Ascending aorta (tissue), 2 donors: ENCODE measurements around the gene MGMT. TPM values are rescaled to one million over a fixed set of nuclear protein-coding genes. Genes with fewer than 3 reads are reported as not detected.

Source experiments
- DNase-seq, 2 donors: peaks; one replicate each; pipeline ENCODE4 v3.0.0-alpha.2; 2019; ENCODE audit warnings: low spot score in 2 of 2
- H3K27ac ChIP-seq, 2 donors: fragments of 200-600 bp; sonication (generic); one replicate each; pipeline ENCODE4 v1.5.1; 2016 to 2017; ENCODE audit warnings: mild to moderate bottlenecking in 1 of 2
- H3K27me3 ChIP-seq: fragments of 200-600 bp; sonication (generic); one replicate; pipeline ENCODE4 v1.5.1; 2017
- H3K36me3 ChIP-seq, 2 donors: fragments of 200-600 bp; sonication (generic); one replicate each; pipeline ENCODE4 v1.5.1; 2016
- H3K4me1 ChIP-seq, 2 donors: fragments of 200-600 bp; sonication (generic); one replicate each; pipeline ENCODE4 v1.5.1; 2016 to 2017; ENCODE audit warnings: mild to moderate bottlenecking in 1 of 2
- H3K4me3 ChIP-seq, 2 donors: fragments of 200-600 bp; sonication (generic); one replicate each; pipeline ENCODE4 v1.5.1; 2016 to 2017; ENCODE audit warnings: mild to moderate bottlenecking in 1 of 2
- H3K9me3 ChIP-seq, 2 donors: fragments of 200-600 bp; sonication (generic); one replicate each; pipeline ENCODE4 v1.5.1; 2016
- intact Hi-C: fragments of 100-400 bp; cut with DNase I; formaldehyde crosslinking; loops from one replicate; pipeline ENCODE4 v1.15.1; 2023
- total RNA-seq: library from RNA; depleted of rRNA; stranded (reverse); fragments of >200 nt; gene quantifications from one replicate; pipeline ENCODE4 v1.1.0, GENCODE V29; 2016
- TF ChIP-seq, protein P1 (sequence below), 3 experiments: fragments of 200-600 bp in 2 of 3; fragments of 450-650 bp in 1 of 3; sonication (generic) in 2 of 3; IDR thresholded peaks; one replicate each; pipeline ENCODE4 v1.5.1; 2016 to 2019; ENCODE audit warnings: antibody characterized with exemption in 3 of 3, mild to moderate bottlenecking in 1 of 3, moderate library complexity in 1 of 3

The MGMT gene
- total RNA-seq, 1 donor from 2014 or later = 7.0 TPM

DNA sequence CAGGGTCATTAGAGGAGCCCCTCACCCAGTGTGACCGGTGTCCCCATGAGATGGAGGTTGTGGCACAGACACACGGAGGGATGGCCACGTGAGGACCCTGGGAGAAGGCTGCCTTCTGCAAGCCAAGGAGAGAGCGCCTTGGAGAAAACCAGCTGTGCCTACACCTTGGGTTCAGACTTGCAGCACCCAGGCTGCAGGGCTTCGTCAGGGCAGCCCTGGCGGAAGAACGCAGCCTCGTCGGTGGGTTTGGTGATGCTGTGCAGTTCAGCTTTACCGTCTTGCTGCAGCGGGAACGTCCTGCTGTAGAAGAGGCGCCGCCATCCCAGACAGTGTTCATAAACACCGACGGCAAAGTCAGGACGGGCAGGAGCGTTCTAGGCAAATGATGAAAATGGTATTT, 89.3 kb downstream of the MGMT start:
- Histone ChIP-seq H3K27me3 (no peaks in the 10 kb centered on the region), H3K36me3 (no peaks in the 10 kb centered on the region), H3K4me1 (no peaks in the 10 kb centered on the region), H3K9me3 (no peaks in the 10 kb centered on the region), H3K4me3 (no peak overlapping the region), H3K27ac (no peak overlapping the region)
- intact Hi-C loops = no loop called here
- no peak for DNase-seq
- TF ChIP-seq, protein P1, sequence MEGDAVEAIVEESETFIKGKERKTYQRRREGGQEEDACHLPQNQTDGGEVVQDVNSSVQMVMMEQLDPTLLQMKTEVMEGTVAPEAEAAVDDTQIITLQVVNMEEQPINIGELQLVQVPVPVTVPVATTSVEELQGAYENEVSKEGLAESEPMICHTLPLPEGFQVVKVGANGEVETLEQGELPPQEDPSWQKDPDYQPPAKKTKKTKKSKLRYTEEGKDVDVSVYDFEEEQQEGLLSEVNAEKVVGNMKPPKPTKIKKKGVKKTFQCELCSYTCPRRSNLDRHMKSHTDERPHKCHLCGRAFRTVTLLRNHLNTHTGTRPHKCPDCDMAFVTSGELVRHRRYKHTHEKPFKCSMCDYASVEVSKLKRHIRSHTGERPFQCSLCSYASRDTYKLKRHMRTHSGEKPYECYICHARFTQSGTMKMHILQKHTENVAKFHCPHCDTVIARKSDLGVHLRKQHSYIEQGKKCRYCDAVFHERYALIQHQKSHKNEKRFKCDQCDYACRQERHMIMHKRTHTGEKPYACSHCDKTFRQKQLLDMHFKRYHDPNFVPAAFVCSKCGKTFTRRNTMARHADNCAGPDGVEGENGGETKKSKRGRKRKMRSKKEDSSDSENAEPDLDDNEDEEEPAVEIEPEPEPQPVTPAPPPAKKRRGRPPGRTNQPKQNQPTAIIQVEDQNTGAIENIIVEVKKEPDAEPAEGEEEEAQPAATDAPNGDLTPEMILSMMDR (IDR thresholded peaks at IDR 0.05) = no peak

DNA sequence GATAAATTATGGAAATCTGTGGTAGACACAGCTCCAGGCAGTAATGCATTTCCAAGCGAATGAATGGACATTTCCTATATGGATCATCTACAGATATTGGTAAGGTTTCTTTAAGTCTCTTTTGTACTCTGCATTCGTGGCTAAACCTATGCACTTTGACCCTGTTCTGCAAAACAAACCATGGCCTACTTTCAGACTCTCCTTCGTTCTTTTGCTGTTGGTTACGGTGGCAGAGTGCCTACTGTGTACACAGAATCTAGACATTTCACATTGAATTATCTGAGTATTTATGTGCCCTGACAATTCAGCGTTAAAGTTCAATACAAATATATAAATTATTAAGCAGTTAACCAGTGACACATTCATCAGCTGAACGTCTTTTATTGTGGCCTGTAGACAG, 93.3 kb downstream of the MGMT start:
- no peaks in the 10 kb centered on the region for H3K4me1 ChIP-seq
- H3K9me3 ChIP-seq = no peaks in the 10 kb centered on the region
- DNase-seq = no peak
- H3K27me3 ChIP-seq = no peaks in the 10 kb centered on the region
- no peak overlapping the region for H3K27ac ChIP-seq
- H3K4me3 ChIP-seq = no peak overlapping the region
- intact Hi-C loops = no loop called here
- TF ChIP-seq, protein P1 (IDR thresholded peaks at IDR 0.05) = no peak
- no peaks in the 10 kb centered on the region for H3K36me3 ChIP-seq

DNA sequence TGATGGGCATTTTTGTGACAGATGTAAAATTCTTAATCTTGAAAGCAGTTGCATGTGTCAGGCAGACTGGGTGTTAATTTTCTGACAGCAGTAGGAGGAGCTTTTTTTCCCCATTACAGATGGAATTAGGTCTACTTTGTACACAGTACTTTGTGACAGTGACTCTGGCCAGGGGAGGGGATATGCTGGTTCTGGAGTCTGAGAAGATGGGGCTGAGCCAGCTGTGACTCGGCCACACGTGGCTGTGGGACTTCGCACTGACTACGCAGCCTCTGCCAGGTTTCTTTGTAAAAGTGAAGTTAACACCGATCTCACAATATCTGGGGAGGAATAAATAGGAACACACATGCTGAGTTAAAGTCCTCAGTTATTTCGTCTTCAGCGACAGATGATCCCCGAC, 95.4 kb downstream of the MGMT start:
- TF ChIP-seq, protein P1 (IDR thresholded peaks at IDR 0.05) = no peak
- Histone ChIP-seq H3K27me3 (no peaks in the 10 kb centered on the region), H3K4me3 (no peak overlapping the region), H3K27ac (no peak overlapping the region), H3K9me3 (no peaks in the 10 kb centered on the region), H3K4me1 (no peaks in the 10 kb centered on the region), H3K36me3 (peaks cover 0 to 7% of the 10 kb centered on the region in 2 donors)
- DNase-seq = no peak
- intact Hi-C loops = no loop called here

DNA sequence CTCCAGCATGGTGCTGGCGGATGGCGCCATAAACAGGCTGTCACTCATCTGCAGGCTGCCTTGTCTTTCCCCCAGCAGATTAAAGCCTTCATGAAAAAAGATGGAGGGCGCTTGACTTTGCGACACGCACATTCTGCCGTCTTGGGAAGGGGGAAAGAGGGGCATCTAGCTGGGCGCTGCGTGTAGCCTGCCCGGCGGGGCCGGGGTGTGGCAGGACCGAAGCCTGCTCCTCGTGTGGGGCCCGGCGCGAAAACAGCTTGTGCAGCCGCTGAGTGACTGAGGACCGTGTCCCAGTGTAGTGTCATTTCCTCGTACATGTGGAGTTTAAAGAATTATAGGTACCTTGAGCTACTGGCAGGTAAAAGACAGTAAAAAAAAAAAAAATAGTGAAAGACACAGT, 97.9 kb downstream of the MGMT start:
- Histone ChIP-seq H3K9me3 (no peaks in the 10 kb centered on the region), H3K36me3 (peaks cover 0 to 7% of the 10 kb centered on the region in 2 donors), H3K4me1 (no peaks in the 10 kb centered on the region), H3K4me3 (no peak overlapping the region), H3K27me3 (no peaks in the 10 kb centered on the region), H3K27ac (no peak overlapping the region)
- TF ChIP-seq, protein P1 (IDR thresholded peaks at IDR 0.05) = no peak
- intact Hi-C loops = no loop called here
- no peak for DNase-seq

DNA sequence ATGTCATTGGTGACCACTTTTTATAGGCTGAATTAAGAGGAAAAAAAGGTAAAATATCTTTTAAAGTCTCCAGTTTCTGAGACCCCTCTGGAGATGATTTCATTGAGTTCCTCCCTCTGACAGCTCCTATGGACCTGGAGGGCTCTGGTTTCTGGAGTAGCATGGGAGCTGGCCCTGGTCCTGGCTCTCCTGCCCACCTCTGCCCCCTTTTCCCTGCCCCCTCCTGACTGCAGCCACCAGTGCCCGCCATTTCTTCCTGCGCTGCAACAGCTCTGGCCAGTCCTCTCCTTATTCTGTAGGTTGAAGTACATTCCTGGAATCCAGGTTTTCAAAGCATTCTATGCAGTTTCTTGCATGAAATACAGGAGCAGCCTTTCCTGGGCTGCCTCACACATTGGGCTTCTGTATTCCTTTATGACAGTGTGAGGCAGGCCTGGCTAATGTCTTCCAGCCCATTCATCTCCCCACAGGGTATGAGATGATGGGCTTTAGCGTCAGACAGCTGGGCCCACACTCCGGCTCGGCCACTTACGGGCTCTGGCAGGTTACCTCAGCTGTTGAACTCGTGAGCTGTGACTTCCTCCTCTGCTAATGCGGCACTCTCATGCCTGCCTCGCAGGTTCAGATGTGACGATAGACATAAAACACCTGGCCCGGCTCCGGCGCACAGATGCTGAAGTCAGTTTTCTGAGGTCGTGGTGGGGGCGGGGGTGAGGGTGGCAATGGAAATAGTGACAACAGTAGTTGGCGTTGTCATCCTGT, 101.7 kb downstream of the MGMT start:
- Histone ChIP-seq H3K4me3 (no peak overlapping the region), H3K9me3 (peaks cover 0 to 3% of the 10 kb centered on the region in 2 donors), H3K27ac (no peak overlapping the region), H3K27me3 (no peaks in the 10 kb centered on the region), H3K4me1 (no peaks in the 10 kb centered on the region), H3K36me3 (peaks cover 0 to 7% of the 10 kb centered on the region in 2 donors)
- intact Hi-C loops = no loop called here
- TF ChIP-seq, protein P1 (IDR thresholded peaks at IDR 0.05) = no peak
- DNase-seq = no peak
